Right cardiac atrium (tissue), 5 donors: ENCODE results near the gene RNF150. TPM values are rescaled to one million over a fixed set of nuclear protein-coding genes. Genes with fewer than 3 reads are reported as not detected.
"Not testable (repeated sequence)": the region's sequence is repeated elsewhere in the genome, so short reads cannot be mapped to it uniquely, and the experiment has no call there.

ENCODE experiments used
- ATAC-seq, 2 donors: fragments of 200-7000 bp; cut with Tn5 transposase; one replicate each; pipeline versions ENCODE4 v1.8.0 to v1.9.1; 2020; ENCODE audit warnings: moderate library complexity in 2 of 2, mild to moderate bottlenecking in 1 of 2
- DNase-seq, 3 donors: peaks; one replicate each; pipeline ENCODE4 v3.0.0-alpha.2; 2020
- H3K27ac ChIP-seq: one replicate; pipeline ENCODE4 v1.5.1; 2013; ENCODE audit warnings: mild to moderate bottlenecking, low read length, control low read depth, moderate library complexity
- H3K27me3 ChIP-seq: one replicate; pipeline ENCODE4 v1.6.1; 2013; ENCODE audit not compliant: control insufficient read depth, insufficient read depth
- H3K4me1 ChIP-seq: one replicate; pipeline ENCODE4 v1.6.1; 2013; ENCODE audit warnings: low read length; ENCODE audit not compliant: control insufficient read depth, insufficient read depth
- H3K4me3 ChIP-seq: one replicate; pipeline ENCODE4 v1.5.1; 2013; ENCODE audit warnings: low read length, control low read depth
- H3K9me3 ChIP-seq: one replicate; pipeline ENCODE4 v1.6.1; 2013; ENCODE audit warnings: low read length; ENCODE audit not compliant: control insufficient read depth
- WGBS: extraction: QIAGEN DNeasy Blood & Tissue Kit; methylation state at CpG from one replicate; pipeline ENCODE4 v1.1.7; 2013; 5-methylcytosine and 5-hydroxymethylcytosine counted together
- intact Hi-C, 4 donors: fragments of 100-400 bp; cut with DNase I; formaldehyde crosslinking; loops; one replicate each; pipeline versions ENCODE4 v1.11.0 to v1.14.0; 2022 to 2023
- polyA plus RNA-seq: library from polyadenylated mRNA; stranded (reverse); fragments of 200-250 nt; gene quantifications from one replicate; pipeline ENCODE4 v1.2.3, GENCODE V29; 2013
- total RNA-seq, 4 donors: library from RNA; stranded (reverse); fragmentation: NEBNext Ultra II Directional; extraction: Animal tissue kit (Norgen Biotek cat#: 25700); gene quantifications; one replicate each; pipeline ENCODE4 v1.2.1, GENCODE V29; 2021
- donor health status: healthy with polysubstance abuse.
- donor health status: DM: no; HTN: yes; CAD: no.
- donor health status: DM: no; HTN: no; CAD: no.
- donor health status: DM: no; HTN: yes; CAD: no; lungs with severe emphysema.
- donor health status: DM: yes; HTN: yes; CAD: no.

RNF150 gene
- total and polyA plus RNA-seq, 5 donors, result 10.1 to 51.3 (median 40.3) TPM

GRCh38 chr4:140841186-140841585, 292.1 kb downstream of the RNF150 start:
- H3K9me3 ChIP-seq, result peaks cover 2% of the 10 kb centered on the region
- DNase-seq (no peak), ATAC-seq (no peak)
- no peaks in the 10 kb centered on the region for H3K27me3 ChIP-seq
- 95% methylated on average over 2 of the region's 2 CpGs for WGBS
- no peaks in the 10 kb centered on the region for H3K4me1 ChIP-seq
- intact Hi-C loops, result loop anchor here in 1 of 4 donors (10.0 kb wide), 1 partner anchor 496 kb away; no protein-coding TSS in a partner anchor
- no peak overlapping the region for H3K4me3 ChIP-seq
- no peak overlapping the region for H3K27ac ChIP-seq

GRCh38 chr4:140839888-140840790, 293.1 kb downstream of the RNF150 start:
- no peak for ATAC-seq
- peak in 1 of 3 donors; percentile 39 for DNase-seq
- no peaks in the 10 kb centered on the region for H3K27me3 ChIP-seq
- no peak overlapping the region for H3K27ac ChIP-seq
- WGBS, result 56% methylated on average over 4 of the region's 4 CpGs
- H3K9me3 ChIP-seq, result peaks cover 2% of the 10 kb centered on the region
- intact Hi-C loops, result loop anchor here in 1 of 4 donors (10.0 kb wide), 1 partner anchor 495 kb away; no protein-coding TSS in a partner anchor
- H3K4me1 ChIP-seq, result peaks cover 1% of the 10 kb centered on the region
- H3K4me3 ChIP-seq, result no peak overlapping the region

- Histone ChIP-seq H3K27ac (no peak overlapping the region), H3K4me1 (peaks cover 1% of the 10 kb centered on the region), H3K9me3 (peaks cover 2% of the 10 kb centered on the region), H3K27me3 (no peaks in the 10 kb centered on the region), H3K4me3 (no peak overlapping the region)
- intact Hi-C loops, result no loop called here
- ATAC-seq (no peak), DNase-seq (no peak)
- WGBS, result 74% methylated on average over 4 of the region's 4 CpGs
These were observed 293.9 kb downstream of the RNF150 start for GRCh38 chr4:140839406-140839805.

- Histone ChIP-seq H3K4me1 (peaks cover 1% of the 10 kb centered on the region), H3K9me3 (peaks cover 2% of the 10 kb centered on the region), H3K4me3 (no peak overlapping the region), H3K27me3 (no peaks in the 10 kb centered on the region), H3K27ac (no peak overlapping the region)
- intact Hi-C loops, result no loop called here
- ATAC-seq, result peak in 1 of 2 donors; percentile 41
- no peak for DNase-seq
These were observed 295.5 kb downstream of the RNF150 start for GRCh38 chr4:140837736-140838135.

- ATAC-seq (no peak), DNase-seq (no peak)
- intact Hi-C loops, result no loop called here
- Histone ChIP-seq H3K4me1 (peaks cover 1% of the 10 kb centered on the region), H3K27ac (no peak overlapping the region), H3K9me3 (no peaks in the 10 kb centered on the region), H3K4me3 (no peak overlapping the region), H3K27me3 (no peaks in the 10 kb centered on the region)
- 67% methylated on average over 7 of the region's 7 CpGs for WGBS
These were observed 298.3 kb downstream of the RNF150 start for GRCh38 chr4:140834839-140835495.

GRCh38 chr4:140833280-140833679, 300.0 kb downstream of the RNF150 start:
- 73% methylated on average over 4 of the region's 4 CpGs for WGBS
- no peak for DNase-seq
- intact Hi-C loops, result no loop called here
- H3K4me3 ChIP-seq, result no peak overlapping the region
- no peaks in the 10 kb centered on the region for H3K9me3 ChIP-seq
- peaks cover 1% of the 10 kb centered on the region for H3K4me1 ChIP-seq
- ATAC-seq, result no peak
- no peak overlapping the region for H3K27ac ChIP-seq
- no peaks in the 10 kb centered on the region for H3K27me3 ChIP-seq

GRCh38 chr4:140829825-140830224, 303.4 kb downstream of the RNF150 start:
- Histone ChIP-seq H3K4me1 (no peaks in the 10 kb centered on the region), H3K27me3 (no peaks in the 10 kb centered on the region), H3K9me3 (no peaks in the 10 kb centered on the region), H3K27ac (no peak overlapping the region), H3K4me3 (no peak overlapping the region)
- ATAC-seq (no peak), DNase-seq (no peak)
- intact Hi-C loops, result no loop called here

- ATAC-seq, result no peak
- H3K4me1 ChIP-seq, result no peaks in the 10 kb centered on the region
- intact Hi-C loops, result no loop called here
- H3K27me3 ChIP-seq, result no peaks in the 10 kb centered on the region
- H3K4me3 ChIP-seq, result no peak overlapping the region
- no peak overlapping the region for H3K27ac ChIP-seq
- no peak for DNase-seq
- 79% methylated on average over 2 of the region's 2 CpGs for WGBS
- H3K9me3 ChIP-seq, result no peaks in the 10 kb centered on the region
These were observed 306.6 kb downstream of the RNF150 start for GRCh38 chr4:140826701-140827027.

- H3K9me3 ChIP-seq, intact Hi-C loops, H3K27me3 ChIP-seq, ATAC-seq, DNase-seq, H3K4me3 ChIP-seq, H3K4me1 ChIP-seq, H3K27ac ChIP-seq: not testable (repeated sequence)
- WGBS, result 85% methylated on average over 3 of the region's 3 CpGs
These were observed 312.7 kb downstream of the RNF150 start for GRCh38 chr4:140820520-140820919.

GRCh38 chr4:140819610-140820009, 313.7 kb downstream of the RNF150 start:
- no peak for DNase-seq
- no peak for ATAC-seq
- H3K4me1 ChIP-seq, result no peaks in the 10 kb centered on the region
- H3K9me3 ChIP-seq, result no peaks in the 10 kb centered on the region
- H3K27ac ChIP-seq, result no peak overlapping the region
- 96% methylated on average over 1 of the region's 1 CpG for WGBS
- intact Hi-C loops, result no loop called here
- H3K4me3 ChIP-seq, result no peak overlapping the region
- no peaks in the 10 kb centered on the region for H3K27me3 ChIP-seq

- no peaks in the 10 kb centered on the region for H3K9me3 ChIP-seq
- H3K27ac ChIP-seq, result no peak overlapping the region
- H3K4me3 ChIP-seq, result no peak overlapping the region
- intact Hi-C loops, result no loop called here
- no peaks in the 10 kb centered on the region for H3K27me3 ChIP-seq
- DNase-seq (no peak), ATAC-seq (no peak)
- H3K4me1 ChIP-seq, result no peaks in the 10 kb centered on the region
- WGBS, result 95% methylated on average over 1 of the region's 1 CpG
These were observed 314.8 kb downstream of the RNF150 start for GRCh38 chr4:140818433-140818832.
